ENCODE data around the gene TRIO.
A peak's percentile ranks its signal among the peaks of the same experiment; 100 is the strongest.

TRIO gene

DNA sequence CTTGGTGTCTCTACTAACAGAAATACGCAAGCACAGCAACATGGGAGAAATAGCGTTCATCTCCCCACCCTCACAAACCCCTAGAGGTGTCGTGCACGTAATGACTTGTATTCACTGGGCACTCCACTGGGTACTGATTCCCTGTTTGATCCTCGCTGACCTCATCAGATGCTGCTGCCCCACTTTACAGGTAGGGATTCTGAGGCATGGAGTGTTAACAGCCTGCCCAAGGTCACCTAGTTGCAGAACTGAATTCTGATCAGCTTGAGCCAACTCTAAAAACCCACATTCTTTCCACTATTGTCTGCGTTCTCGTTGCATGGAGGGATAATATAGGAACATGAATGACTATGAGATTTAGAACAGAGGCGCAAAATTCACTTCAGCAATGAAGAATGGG is 96.3 kb downstream of the TRIO start:
- H3K4me3 Mint-ChIP-seq: no peak overlapping the region
- DNase-seq: no peak
- H3K4me1 Mint-ChIP-seq: peaks cover 26 to 70% of the 10 kb centered on the region in 2 donors
- H3K36me3 Mint-ChIP-seq: peaks cover 3% of the 10 kb centered on the region in 2 donors
- ATAC-seq (replicated peaks): no peak
- H3K9me3 Mint-ChIP-seq: no peaks in the 10 kb centered on the region
- H3K27ac Mint-ChIP-seq: no peak overlapping the region
- H3K27me3 Mint-ChIP-seq: no peaks in the 10 kb centered on the region

DNA sequence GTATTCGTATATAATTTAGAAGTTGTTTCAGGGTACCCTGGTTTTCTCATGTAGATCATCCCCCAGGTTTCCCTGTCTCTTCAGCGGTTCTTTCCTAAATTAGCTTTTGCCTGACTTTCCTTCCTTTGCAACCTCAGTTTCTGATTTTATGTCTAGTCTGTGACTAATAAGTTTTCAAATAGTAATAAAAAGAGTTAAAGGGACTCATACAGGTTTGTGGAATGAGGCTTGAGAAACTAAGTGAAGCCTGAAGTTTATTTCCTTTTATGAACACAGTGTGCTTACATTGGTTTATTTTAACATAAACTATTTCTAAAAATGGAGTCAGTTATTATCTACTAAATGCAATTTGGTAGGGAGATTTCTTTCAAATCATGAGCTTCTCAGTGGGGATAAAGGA is 96.8 kb downstream of the TRIO start:
- Mint-ChIP-seq H3K27ac (no peak overlapping the region), H3K4me3 (no peak overlapping the region), H3K4me1 (peaks cover 29 to 75% of the 10 kb centered on the region in 2 donors)

DNA sequence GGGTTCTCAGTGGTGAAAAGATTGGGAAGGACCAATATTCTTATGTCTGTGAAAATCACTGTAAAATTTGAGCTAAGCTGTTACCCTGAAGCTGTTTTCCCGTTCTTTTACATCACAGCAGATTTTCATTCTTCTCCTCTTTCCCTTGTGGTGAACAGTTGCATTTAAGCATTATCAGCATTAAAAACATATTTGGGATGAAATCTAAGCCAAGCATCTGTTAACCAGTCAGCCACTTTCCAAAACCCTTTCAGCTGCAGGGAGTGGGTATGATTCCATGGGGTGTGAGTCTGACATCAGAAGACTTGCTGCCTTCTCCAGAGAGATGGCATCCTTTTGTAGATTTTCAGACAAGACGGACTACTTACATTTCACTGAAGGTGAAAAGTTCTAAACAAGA is 97.2 kb downstream of the TRIO start:
- no peak overlapping the region for H3K27ac Mint-ChIP-seq
- no peak for DNase-seq

More for the DNA sequence above, 96.8 kb downstream of the TRIO start:
- H3K27me3 Mint-ChIP-seq: no peaks in the 10 kb centered on the region
- no peak for DNase-seq
- ATAC-seq (replicated peaks): no peak
- peaks cover 3% of the 10 kb centered on the region in 2 donors for H3K36me3 Mint-ChIP-seq
- H3K9me3 Mint-ChIP-seq: no peaks in the 10 kb centered on the region

DNA sequence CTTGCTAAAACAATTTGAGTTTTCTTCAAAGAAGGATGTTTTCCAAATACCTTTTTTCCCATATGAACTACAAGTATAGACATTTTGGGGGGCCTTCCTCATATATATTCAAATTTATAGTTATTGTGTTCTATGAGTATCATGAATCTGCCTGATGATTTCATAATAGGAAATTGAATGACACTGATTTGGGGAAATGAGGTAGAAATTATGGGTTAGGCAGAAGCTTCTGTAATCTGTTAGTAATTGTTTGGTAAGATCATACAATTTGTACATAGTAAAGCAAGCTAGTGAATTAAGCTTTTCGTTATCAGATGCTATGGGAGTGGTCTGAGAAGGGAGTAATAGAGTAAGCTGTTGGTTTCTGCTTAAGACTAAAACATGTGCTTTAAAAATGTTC is 98.0 kb downstream of the TRIO start:
- H3K4me1 Mint-ChIP-seq: peaks cover 29 to 73% of the 10 kb centered on the region in 2 donors
- H3K27me3 Mint-ChIP-seq: no peaks in the 10 kb centered on the region
- H3K36me3 Mint-ChIP-seq: peaks cover 0 to 3% of the 10 kb centered on the region in 2 donors
- no peaks in the 10 kb centered on the region for H3K9me3 Mint-ChIP-seq
- H3K4me3 Mint-ChIP-seq: no peak overlapping the region
- H3K27ac Mint-ChIP-seq: no peak overlapping the region
- DNase-seq: no peak
- ATAC-seq (replicated peaks): no peak

More for the DNA sequence above, 97.2 kb downstream of the TRIO start:
- Mint-ChIP-seq H3K4me1 (peaks cover 29 to 76% of the 10 kb centered on the region in 2 donors), H3K9me3 (no peaks in the 10 kb centered on the region), H3K4me3 (no peak overlapping the region), H3K36me3 (peaks cover 1 to 3% of the 10 kb centered on the region in 2 donors), H3K27me3 (no peaks in the 10 kb centered on the region)
- ATAC-seq (replicated peaks): no peak

DNA sequence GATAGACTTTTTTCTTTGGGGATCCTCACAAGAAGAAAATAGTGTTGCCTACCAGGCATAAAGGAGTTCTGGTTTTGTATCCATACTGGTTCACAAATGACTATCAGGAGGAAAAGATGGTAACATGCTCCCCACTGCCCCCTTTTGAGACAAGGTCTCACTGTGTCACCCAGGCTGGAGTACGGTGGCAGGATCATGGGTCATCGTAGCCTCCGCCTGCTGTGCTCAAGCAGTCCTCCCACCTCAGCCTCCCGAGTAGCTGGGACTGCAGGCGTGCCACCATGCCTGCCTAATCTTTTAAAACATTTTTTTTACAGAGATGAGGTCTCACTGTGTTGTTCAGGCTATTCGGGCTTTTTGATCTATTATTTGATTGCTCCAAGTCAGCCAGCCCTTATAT is 99.3 kb downstream of the TRIO start:
- DNase-seq (no peak), ATAC-seq (replicated peaks) (no peak)
- no peaks in the 10 kb centered on the region for H3K9me3 Mint-ChIP-seq
- H3K27ac Mint-ChIP-seq: no peak overlapping the region
- peaks cover 3% of the 10 kb centered on the region in 2 donors for H3K36me3 Mint-ChIP-seq
- H3K27me3 Mint-ChIP-seq: no peaks in the 10 kb centered on the region
- H3K4me3 Mint-ChIP-seq: no peak overlapping the region
- peaks cover 32 to 72% of the 10 kb centered on the region in 2 donors for H3K4me1 Mint-ChIP-seq

DNA sequence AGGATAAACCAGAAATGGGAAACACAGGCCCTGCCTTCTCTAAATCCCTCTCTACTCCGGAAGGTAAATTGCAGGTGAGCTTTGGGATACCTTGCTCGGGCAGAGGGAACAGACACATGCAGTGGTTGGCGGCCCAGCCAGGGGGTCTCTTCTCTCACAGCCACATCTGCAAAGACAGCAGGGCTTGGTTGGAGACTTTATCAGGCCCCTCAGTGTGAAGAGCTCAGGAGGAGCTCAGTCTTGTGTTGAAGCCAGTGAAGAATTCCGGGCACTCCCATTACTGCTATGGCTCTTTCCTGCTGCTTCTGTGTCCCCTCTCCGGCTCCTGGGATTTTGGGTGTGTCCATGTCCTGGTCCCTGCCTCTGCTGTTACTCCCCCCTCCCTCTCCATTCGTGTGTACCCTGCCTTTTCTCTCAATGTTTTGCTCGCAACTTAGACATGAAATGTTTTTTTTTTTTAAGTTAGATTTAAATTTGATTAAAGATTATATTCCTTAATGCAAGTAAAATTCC is 99.8 kb downstream of the TRIO start:
- Mint-ChIP-seq H3K9me3 (no peaks in the 10 kb centered on the region), H3K36me3 (peaks cover 3% of the 10 kb centered on the region in 2 donors), H3K27ac (peak overlapping the region; percentile 42), H3K27me3 (no peaks in the 10 kb centered on the region), H3K4me1 (peaks cover 32 to 68% of the 10 kb centered on the region in 2 donors), H3K4me3 (no peak overlapping the region)
- DNase-seq (no peak), ATAC-seq (replicated peaks) (no peak)

DNA sequence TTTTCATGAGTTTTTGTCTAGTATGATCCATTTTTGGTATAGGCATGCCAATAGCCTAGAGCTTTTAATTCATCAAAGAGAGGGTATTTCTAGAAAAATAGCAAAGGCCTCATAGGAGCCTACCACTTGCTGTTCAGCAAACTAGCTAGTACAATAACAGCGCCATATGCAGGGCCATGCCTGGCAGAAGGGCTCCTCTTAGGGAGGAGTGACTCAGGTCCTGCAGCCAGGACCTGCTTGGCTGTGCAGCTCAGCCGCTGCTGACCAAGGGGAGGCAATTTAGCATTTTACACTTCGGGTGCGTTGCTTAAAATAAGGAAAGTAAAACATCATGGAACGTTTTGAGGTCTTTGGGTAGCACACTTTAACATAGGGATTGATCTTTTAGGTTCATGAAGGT is 100.6 kb downstream of the TRIO start:
- peaks cover 33 to 68% of the 10 kb centered on the region in 2 donors for H3K4me1 Mint-ChIP-seq
- DNase-seq (no peak), ATAC-seq (replicated peaks) (no peak)
- no peak overlapping the region for H3K4me3 Mint-ChIP-seq
- peaks cover 3% of the 10 kb centered on the region in 2 donors for H3K36me3 Mint-ChIP-seq
- no peak overlapping the region for H3K27ac Mint-ChIP-seq
- no peaks in the 10 kb centered on the region for H3K9me3 Mint-ChIP-seq
- H3K27me3 Mint-ChIP-seq: no peaks in the 10 kb centered on the region

DNA sequence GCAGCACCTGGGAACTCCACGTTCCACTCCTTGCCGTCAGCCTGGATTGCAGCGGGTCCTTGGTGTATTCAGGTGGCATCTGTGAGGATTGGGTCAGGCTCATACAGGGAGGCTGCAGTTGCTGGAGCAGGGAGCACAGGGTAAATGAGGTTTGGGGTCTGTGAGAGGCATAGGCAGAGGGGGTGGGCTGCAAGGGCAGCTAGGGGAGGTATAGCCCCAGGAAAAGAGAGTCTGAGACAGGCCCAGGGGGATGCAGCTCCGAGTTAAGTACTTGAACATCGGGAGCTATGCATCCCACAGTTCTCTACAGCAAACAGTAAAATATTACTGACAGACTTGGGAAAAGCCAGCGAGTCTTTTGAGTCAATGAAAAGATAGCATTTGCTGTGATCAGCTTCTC is 101.6 kb downstream of the TRIO start:
- peaks cover 37 to 70% of the 10 kb centered on the region in 2 donors for H3K4me1 Mint-ChIP-seq

DNA sequence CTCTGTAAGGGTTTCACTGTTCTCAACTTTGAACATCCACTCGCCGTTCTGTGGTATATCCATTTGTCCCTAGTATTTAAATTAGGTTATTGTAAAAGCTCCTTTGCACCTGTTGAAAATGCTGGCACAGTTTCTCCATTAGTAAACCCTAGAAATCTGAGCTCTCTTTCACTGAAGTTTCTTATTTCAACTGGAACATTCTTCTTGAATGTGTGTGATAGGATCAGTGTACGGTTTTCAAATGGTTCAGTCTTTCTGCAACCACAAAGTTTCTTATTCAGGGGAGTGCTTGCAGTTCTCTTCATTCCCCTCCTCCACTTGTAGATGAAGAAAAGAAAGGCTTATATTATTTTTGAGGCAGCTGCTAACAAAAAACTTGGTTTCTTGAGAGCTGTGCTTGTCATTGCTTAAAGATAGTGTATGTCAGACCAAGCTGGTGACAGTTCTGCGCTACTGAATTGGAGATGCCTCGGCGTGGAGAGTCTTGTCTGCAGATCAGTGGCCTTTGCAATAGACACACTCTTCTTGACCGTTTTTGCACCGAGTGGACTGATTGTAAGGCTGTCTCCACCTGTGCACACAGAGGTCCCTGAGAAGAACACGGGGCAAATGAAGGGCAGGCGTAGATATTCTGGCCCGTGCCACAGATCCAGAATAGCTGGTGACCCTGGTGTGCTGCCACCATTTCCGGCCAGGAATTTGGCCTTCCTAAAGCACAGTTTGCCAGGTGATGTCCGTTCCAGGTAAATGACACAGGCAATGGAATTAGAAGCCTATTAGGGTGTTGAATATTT is 102.2 kb downstream of the TRIO start:
- DNase-seq (no peak), ATAC-seq (replicated peaks) (no peak)
- H3K27ac Mint-ChIP-seq: no peak overlapping the region
- H3K27me3 Mint-ChIP-seq: no peaks in the 10 kb centered on the region
- no peak overlapping the region for H3K4me3 Mint-ChIP-seq
- H3K4me1 Mint-ChIP-seq: peaks cover 33 to 70% of the 10 kb centered on the region in 2 donors
- H3K36me3 Mint-ChIP-seq: peaks cover 0 to 3% of the 10 kb centered on the region in 2 donors
- no peaks in the 10 kb centered on the region for H3K9me3 Mint-ChIP-seq

More for the DNA sequence above, 101.6 kb downstream of the TRIO start:
- DNase-seq (no peak), ATAC-seq (replicated peaks) (no peak)
- peaks cover 0 to 3% of the 10 kb centered on the region in 2 donors for H3K36me3 Mint-ChIP-seq
- no peak overlapping the region for H3K27ac Mint-ChIP-seq
- H3K9me3 Mint-ChIP-seq: no peaks in the 10 kb centered on the region
- H3K4me3 Mint-ChIP-seq: no peak overlapping the region
- no peaks in the 10 kb centered on the region for H3K27me3 Mint-ChIP-seq

DNA sequence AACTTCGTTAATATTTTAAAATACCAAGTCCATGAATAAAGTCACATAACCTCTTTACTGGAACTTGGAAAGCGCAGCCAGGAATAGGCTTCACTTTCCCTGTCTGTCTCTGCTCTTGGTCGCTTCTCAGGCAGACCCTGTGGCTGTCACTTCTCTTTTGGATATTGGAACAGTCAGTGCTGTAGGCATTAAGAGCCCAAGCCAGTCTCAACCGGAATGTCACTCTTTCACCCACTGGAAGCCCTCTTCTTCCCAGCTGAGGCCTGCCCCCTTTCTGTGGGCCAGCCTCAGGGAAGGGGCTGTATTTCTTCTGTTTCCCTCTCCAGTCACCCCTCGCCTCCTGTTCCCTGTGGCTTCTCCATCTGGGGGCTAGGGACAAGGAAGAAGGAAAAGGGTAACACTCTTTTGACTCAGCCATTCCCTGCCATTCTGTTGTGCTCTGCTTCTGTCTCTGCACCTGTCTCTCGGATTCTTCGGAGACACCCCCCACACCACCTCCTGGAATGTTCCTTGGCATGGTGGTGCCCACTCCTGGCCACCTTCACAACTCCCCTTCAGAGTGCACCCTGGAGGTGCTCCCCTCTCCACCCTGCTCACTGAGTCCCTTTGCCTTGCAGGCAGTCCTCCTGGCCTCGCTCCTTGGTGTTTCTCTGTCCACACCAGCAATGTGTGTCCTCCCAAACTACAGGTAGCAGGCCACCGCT is 103.4 kb downstream of the TRIO start:
- H3K27me3 Mint-ChIP-seq: no peaks in the 10 kb centered on the region
- H3K4me1 Mint-ChIP-seq: peaks cover 40 to 73% of the 10 kb centered on the region in 2 donors
- H3K9me3 Mint-ChIP-seq: no peaks in the 10 kb centered on the region
- H3K4me3 Mint-ChIP-seq: no peak overlapping the region
- H3K36me3 Mint-ChIP-seq: peaks cover 0 to 3% of the 10 kb centered on the region in 2 donors
- DNase-seq: no peak
- ATAC-seq (replicated peaks): no peak
- peak overlapping the region; percentile 56 for H3K27ac Mint-ChIP-seq

DNA sequence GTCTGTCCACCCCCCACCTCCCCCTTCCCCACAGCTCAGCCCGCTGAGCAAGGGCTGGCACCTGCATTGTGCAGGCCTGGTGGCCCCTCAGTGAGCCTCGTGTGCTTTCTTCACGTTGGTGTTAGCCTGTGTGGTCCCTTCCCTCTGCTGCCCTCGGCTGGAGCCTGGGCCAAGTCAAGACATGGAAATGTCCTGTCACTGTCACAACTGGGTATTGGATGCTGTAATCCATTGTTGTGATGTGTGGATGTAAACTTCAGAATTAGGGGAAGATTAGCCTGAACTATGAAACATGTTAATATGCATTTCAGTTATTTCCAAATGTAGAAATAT is 103.9 kb downstream of the TRIO start:
- no peaks in the 10 kb centered on the region for H3K9me3 Mint-ChIP-seq
- H3K27ac Mint-ChIP-seq: peak overlapping the region; percentile 56
- no peak overlapping the region for H3K4me3 Mint-ChIP-seq
- no peak for DNase-seq
- ATAC-seq (replicated peaks): no peak
- peaks cover 0 to 3% of the 10 kb centered on the region in 2 donors for H3K36me3 Mint-ChIP-seq
- no peaks in the 10 kb centered on the region for H3K27me3 Mint-ChIP-seq
- peaks cover 44 to 78% of the 10 kb centered on the region in 2 donors for H3K4me1 Mint-ChIP-seq

DNA sequence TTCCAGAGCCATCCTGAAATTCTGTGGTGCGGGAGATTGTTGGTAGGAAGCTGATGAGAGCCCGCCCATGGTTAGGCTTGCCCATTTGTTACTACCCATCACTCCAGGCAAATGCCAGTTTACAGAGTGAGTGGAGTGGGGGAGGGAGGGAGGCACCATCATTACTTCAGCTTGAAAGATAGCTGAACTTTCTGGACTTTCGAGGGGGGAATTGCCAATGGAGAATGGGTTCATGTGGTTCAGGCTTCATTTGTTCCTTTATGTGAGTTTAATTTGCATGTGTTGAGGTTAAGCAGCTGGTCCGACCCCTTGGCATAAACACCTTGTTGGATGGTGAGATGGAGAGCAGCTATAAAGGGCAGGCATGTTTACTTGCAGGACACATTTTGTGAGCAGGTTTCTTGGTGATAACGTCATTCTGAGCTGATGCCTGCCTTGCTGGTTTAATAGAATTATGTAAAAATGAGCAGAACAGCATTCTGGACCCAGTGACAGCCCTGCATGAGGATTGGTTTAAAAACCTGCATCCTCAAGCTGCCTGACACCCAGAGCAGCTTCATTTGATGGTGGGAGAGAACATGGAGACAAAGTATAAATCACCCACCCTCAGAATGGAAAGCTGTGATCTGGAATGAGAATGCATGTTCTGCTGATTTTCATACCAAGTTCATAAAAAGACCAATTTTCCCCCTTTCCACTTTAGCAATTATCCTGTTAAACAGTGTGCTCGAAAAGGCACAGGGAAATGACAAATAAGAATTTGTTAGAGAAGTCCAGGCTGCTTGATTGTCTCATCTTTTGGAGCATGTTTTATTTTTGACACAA is 106.3 kb downstream of the TRIO start:
- DNase-seq: no peak
- ATAC-seq (replicated peaks): no peak
- Mint-ChIP-seq H3K9me3 (no peaks in the 10 kb centered on the region), H3K36me3 (peaks cover 2 to 3% of the 10 kb centered on the region in 2 donors), H3K27ac (no peak overlapping the region), H3K27me3 (no peaks in the 10 kb centered on the region), H3K4me3 (no peak overlapping the region), H3K4me1 (peaks cover 48 to 73% of the 10 kb centered on the region in 2 donors)

DNA sequence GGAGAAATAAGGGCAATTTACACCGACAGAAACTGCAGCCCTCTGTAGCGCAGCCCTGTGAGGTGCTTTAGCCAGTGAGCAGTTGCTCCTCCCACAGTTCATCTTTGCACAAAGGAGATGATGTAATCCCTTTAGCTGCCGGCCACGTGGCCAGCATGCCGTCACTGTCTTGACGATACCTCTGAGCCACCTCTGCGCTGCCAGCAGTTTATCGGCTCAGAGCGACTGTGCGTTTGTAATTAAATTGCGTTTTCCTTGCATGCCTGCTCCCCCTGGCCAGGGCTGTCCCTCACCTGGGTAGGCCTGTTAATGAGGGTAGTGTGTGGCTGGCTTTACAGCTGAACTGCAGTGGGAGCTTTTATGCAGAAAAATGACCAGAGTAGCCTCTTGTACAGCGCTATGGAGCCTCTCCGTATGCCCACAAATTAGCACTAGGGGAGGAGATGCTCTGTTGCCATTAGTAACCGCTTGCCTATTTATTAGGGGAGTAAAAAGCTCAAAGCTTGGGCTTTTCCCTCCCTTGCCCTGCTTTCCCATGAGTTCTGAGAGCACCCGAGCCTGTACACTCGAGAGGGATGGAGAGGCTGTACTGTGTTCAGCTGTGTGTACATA is 107.0 kb downstream of the TRIO start:
- H3K27ac Mint-ChIP-seq: no peak overlapping the region
- peak; percentile 26 to 35 for ATAC-seq (replicated peaks)
- peaks cover 2 to 7% of the 10 kb centered on the region in 2 donors for H3K36me3 Mint-ChIP-seq
- H3K9me3 Mint-ChIP-seq: no peaks in the 10 kb centered on the region
- no peaks in the 10 kb centered on the region for H3K27me3 Mint-ChIP-seq
- H3K4me1 Mint-ChIP-seq: peaks cover 44 to 65% of the 10 kb centered on the region in 2 donors
- H3K4me3 Mint-ChIP-seq: peak overlapping the region in 1 of 2 donors; percentile 3
- DNase-seq: no peak

Measured in stimulated activated naive B cell treated with anti-CD40 and anti-IgM and Interleukin-4, amounts not matched to agents 10 μg/mL and 1 μg/mL and 100 μg/mL, for 72 hours (primary cell).